Mucosa of rectum (tissue), 2 donors: ENCODE measurements around the gene FABP1.

Source experiments
- H3K27ac ChIP-seq, 2 donors: one replicate each; pipeline ENCODE4 v1.7.0; 2013; ENCODE audit warnings: inconsistent platforms in 2 of 2, low read depth in 2 of 2, low read length in 2 of 2
- H3K27me3 ChIP-seq, 2 donors: one replicate each; pipeline ENCODE4 v1.7.0; 2013; ENCODE audit warnings: low read length in 2 of 2; ENCODE audit not compliant: control insufficient read depth in 2 of 2, insufficient read depth in 2 of 2
- H3K36me3 ChIP-seq, 2 donors: one replicate each; pipeline ENCODE4 v1.7.0; 2013; ENCODE audit warnings: low read length in 2 of 2; ENCODE audit not compliant: control insufficient read depth in 2 of 2, insufficient read depth in 2 of 2
- H3K4me1 ChIP-seq, 2 donors: one replicate each; pipeline ENCODE4 v1.7.0; 2013; ENCODE audit warnings: low read length in 2 of 2, mild to moderate bottlenecking in 1 of 2; ENCODE audit not compliant: control insufficient read depth in 2 of 2, insufficient read depth in 2 of 2
- H3K4me3 ChIP-seq, 2 donors: one replicate each; pipeline ENCODE4 v1.7.0; 2013; ENCODE audit warnings: low read length in 2 of 2
- H3K9ac ChIP-seq, 2 donors: one replicate each; pipeline ENCODE4 v1.7.0; 2013; ENCODE audit warnings: low read length in 2 of 2, low read depth in 1 of 2, mild to moderate bottlenecking in 1 of 2
- H3K9me3 ChIP-seq, 2 donors: one replicate each; pipeline ENCODE4 v1.7.0; 2013; ENCODE audit warnings: low read length in 2 of 2; ENCODE audit not compliant: control insufficient read depth in 2 of 2
- donor health status: healthy.
- donor health status: Normal muscosa, but diverticular disease.

The FABP1 gene

DNA sequence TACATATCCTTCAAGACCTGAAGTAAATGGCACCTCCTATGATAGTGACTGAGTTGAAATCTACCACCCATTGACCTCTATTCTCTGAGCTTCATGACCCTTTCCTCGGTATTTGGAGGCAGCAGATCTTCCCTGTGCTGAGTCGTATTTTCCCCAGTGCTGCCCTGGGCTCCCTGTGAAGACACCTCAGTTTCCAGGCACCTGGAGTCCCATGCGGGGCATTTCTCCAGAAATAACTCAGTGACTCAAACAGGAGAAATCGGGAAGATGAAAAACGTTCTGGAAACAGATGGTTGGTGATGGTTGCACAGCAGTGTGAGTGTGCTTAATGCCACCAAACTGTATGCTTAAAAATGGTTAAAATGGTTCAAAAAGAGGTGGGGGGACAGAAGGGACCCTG lies 42.3 kb downstream of the FABP1 start:
- H3K9ac ChIP-seq: no peak overlapping the region
- H3K27me3 ChIP-seq: no peaks in the 10 kb centered on the region
- H3K4me3 ChIP-seq: no peak overlapping the region

DNA sequence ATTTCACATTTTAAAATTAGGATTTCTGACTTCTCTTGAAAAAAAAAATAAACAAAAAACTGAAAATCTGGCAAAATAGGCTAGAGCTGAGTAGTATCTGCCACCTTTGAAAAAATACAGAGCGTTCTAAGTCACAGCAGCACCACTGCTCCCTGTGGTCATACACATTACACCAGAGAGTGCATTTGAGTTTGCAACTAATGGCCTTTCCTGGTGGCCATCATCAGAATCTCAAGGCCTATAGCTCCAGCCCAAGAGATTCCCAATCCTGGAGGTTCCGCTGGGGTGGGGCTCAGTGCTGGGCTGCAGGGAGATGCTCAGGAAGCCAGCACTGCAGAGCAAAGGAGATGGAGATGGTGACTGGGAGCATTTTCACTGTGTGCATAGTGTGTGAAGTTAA lies 42.8 kb downstream of the FABP1 start:
- Histone ChIP-seq H3K27me3 (no peaks in the 10 kb centered on the region), H3K36me3 (no peaks in the 10 kb centered on the region), H3K9ac (no peak overlapping the region), H3K4me1 (no peaks in the 10 kb centered on the region), H3K27ac (no peak overlapping the region), H3K9me3 (no peaks in the 10 kb centered on the region), H3K4me3 (no peak overlapping the region)

More for the DNA sequence above, 42.3 kb downstream of the FABP1 start:
- Histone ChIP-seq H3K9me3 (no peaks in the 10 kb centered on the region), H3K27ac (no peak overlapping the region), H3K4me1 (no peaks in the 10 kb centered on the region), H3K36me3 (no peaks in the 10 kb centered on the region)

DNA sequence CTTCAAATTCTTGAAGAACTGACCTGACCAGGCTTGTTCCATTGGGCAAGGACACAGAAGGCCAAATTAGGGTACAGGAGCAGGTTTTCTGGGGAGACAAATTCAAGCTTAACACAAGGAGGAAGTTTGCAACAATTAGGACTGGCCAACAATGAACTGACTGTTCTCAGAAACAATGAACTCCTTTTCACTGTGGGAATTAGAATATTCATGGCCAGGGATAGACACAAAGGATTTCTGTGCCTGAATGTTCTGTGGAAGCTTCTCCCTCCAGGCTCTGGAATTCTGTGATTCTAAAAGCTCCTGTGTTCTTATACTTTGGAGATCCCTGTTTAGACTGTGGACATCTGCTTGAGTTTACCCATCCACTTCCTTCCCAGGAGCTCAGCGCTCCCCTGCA lies 45.1 kb downstream of the FABP1 start:
- H3K4me3 ChIP-seq: no peak overlapping the region
- H3K9me3 ChIP-seq: no peaks in the 10 kb centered on the region
- H3K36me3 ChIP-seq: no peaks in the 10 kb centered on the region
- H3K27me3 ChIP-seq: no peaks in the 10 kb centered on the region
- H3K9ac ChIP-seq: no peak overlapping the region
- no peaks in the 10 kb centered on the region for H3K4me1 ChIP-seq
- no peak overlapping the region for H3K27ac ChIP-seq

DNA sequence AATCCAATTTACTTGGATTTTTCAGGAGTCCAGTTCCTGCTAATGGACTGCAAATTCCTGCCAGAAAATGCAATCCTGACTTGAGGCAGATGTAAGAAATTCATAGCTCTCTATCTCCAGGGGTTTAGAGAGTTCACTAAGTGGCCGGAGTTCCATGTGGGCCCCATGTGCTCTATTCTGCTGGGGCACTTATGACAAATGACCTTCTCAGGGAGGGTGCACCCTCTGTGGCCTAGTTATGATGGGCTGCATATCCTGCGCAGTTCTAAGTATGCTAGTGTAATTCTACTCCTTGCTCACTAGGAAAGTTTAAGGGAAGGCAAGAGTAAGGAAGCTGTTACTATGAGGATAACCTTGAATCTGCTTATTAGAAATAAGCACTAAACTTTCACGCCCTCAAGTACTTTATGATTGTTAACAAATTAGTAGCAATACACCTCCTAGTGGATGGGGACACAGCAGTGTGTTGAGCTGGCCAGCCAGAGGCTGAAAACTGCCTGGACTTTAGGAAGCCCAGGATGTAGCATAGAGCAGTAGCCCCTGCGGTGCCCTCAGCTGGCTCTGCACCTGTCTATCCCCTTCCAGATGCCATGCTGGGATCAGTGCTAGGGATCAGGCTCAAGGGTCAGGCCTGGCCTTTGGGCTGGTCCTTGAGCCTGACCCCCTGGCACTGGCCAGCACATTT lies 45.8 kb downstream of the FABP1 start:
- no peak overlapping the region for H3K27ac ChIP-seq
- H3K9me3 ChIP-seq: no peaks in the 10 kb centered on the region
- H3K27me3 ChIP-seq: no peaks in the 10 kb centered on the region
- H3K4me3 ChIP-seq: no peak overlapping the region
- no peak overlapping the region for H3K9ac ChIP-seq
- no peaks in the 10 kb centered on the region for H3K36me3 ChIP-seq
- no peaks in the 10 kb centered on the region for H3K4me1 ChIP-seq

DNA sequence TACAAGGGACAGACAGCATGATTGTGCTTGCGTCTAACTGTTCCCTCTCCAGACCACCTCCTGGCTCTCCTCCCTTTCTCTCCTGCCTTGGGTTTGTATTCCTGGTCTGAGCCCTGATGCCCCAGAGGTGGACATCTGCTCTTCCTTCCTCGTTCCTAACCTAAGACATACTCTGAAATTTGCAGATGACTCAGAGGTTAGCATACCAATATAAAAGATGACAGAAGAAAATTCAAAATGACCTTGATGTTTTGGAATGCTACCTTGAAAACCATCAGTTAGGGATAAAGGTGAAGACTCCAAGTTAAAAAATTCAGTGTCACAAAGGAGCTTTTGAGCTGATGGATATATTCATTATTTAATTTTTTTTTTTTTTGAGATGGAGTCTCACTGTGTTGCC lies 47.3 kb downstream of the FABP1 start:
- Histone ChIP-seq H3K9me3 (no peaks in the 10 kb centered on the region), H3K9ac (no peak overlapping the region), H3K36me3 (no peaks in the 10 kb centered on the region), H3K27me3 (no peaks in the 10 kb centered on the region), H3K27ac (no peak overlapping the region), H3K4me3 (no peak overlapping the region), H3K4me1 (no peaks in the 10 kb centered on the region)

DNA sequence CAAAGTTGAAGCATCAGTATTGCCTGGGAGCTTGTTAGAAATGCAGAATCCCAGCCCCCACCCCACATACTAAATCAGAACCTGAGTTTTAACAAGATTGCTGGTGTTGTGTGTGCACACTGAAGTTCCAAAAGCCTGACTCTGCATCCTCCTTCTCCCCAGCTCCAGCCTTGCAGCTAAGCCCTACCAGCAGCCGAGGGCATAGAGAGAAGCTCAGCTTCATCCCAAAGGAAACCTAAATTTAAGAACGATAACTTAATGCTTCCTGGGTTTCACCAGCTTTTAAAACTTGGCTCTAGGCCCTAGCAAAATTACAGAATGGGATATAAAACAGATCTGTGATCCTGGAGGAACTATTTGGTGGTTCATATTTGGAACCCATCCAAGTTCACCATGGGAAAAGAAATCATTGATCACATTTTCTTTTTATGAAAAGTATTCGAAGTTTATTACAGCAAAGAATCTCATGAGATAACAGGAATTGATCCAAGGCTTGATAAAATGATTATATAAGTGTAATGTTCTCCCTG lies 49.2 kb downstream of the FABP1 start:
- no peak overlapping the region for H3K27ac ChIP-seq
- H3K9me3 ChIP-seq: no peaks in the 10 kb centered on the region
- no peak overlapping the region for H3K4me3 ChIP-seq
- H3K27me3 ChIP-seq: no peaks in the 10 kb centered on the region
- H3K9ac ChIP-seq: no peak overlapping the region
- H3K36me3 ChIP-seq: no peaks in the 10 kb centered on the region
- H3K4me1 ChIP-seq: no peaks in the 10 kb centered on the region

DNA sequence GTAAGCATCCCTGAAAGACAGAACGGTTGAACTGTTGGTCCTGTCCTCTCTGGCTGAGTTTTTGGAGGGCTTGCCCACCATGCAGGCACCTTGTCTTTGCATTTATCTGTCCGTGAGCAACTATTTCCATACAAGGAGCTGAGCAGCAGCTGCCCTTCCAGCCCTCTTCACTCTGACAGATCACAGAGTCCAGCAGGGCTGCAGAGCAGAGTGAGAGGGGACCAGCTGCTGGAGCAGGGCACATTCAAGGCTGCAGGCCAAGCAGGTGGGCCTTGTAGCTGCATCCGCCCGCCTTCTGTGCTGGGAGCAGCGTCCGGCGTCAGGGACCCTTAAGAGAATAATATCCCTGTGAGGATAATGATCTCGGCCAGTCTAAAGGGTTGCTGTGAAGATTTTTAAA lies 50.8 kb downstream of the FABP1 start:
- Histone ChIP-seq H3K27me3 (no peaks in the 10 kb centered on the region), H3K36me3 (no peaks in the 10 kb centered on the region), H3K4me3 (no peak overlapping the region), H3K9me3 (no peaks in the 10 kb centered on the region), H3K27ac (no peak overlapping the region), H3K9ac (no peak overlapping the region), H3K4me1 (no peaks in the 10 kb centered on the region)

DNA sequence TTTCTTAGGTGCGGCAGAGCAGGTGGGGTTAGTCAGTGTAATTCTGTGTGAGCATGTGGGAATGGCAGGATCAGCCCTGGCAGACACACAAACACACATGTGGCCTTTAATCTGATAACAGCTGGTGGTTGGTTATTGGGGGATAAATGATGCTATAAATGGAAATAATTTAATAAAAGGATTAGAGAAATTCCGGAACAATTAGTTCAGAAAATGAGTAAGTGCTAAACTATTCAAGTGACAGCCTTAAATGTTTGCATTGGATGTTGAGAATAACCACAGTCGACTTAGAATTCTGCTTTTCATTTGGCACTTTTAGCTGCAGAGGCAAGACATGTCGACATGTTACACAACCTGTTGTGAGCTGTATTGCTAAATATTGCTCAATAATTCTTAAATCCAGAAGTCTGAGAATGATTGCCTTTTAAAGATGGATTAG lies 53.0 kb downstream of the FABP1 start:
- Histone ChIP-seq H3K9me3 (no peaks in the 10 kb centered on the region), H3K9ac (no peak overlapping the region), H3K27me3 (no peaks in the 10 kb centered on the region), H3K4me1 (no peaks in the 10 kb centered on the region), H3K36me3 (no peaks in the 10 kb centered on the region), H3K27ac (no peak overlapping the region), H3K4me3 (no peak overlapping the region)

DNA sequence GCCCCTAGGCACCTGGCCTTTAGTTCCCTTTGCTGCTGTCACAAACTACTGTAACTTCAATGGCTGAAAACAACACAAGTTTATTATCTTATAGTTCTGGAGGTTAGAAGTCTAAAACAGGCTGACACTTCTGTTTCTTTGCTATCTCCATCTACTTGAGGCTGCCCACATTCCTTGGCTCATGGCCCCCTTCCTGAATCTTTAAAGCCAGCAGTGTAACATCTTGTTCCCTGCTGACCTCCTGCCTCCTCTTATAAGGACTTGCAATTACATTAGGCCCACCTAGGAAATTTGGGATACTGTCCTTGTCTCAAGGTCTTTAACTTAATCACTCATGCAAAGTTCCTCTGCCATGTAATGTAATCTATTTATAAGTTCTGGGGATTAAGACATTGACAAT lies 53.7 kb downstream of the FABP1 start:
- Histone ChIP-seq H3K4me1 (no peaks in the 10 kb centered on the region), H3K9me3 (no peaks in the 10 kb centered on the region), H3K27ac (no peak overlapping the region), H3K36me3 (no peaks in the 10 kb centered on the region), H3K4me3 (no peak overlapping the region), H3K27me3 (no peaks in the 10 kb centered on the region), H3K9ac (no peak overlapping the region)
